HepG2 (cell line): Measurements from ENCODE around the gene TEX22.

Experiments
- ELF4 ChIP-seq: sonication (generic); formaldehyde crosslinking; IDR thresholded peaks from 2 replicates; pipeline ENCODE4 v1.5.0; 2020; ENCODE audit warnings: missing genetic modification reagents, mild to moderate bottlenecking, moderate library complexity, borderline replicate concordance
- MYC ChIP-seq: sonication (generic); formaldehyde crosslinking; IDR thresholded peaks from 2 replicates; pipeline ENCODE4 v1.9.0; 2021; ENCODE audit warnings: missing genetic modification reagents, borderline replicate concordance
- REST ChIP-seq, 2 experiments: IDR thresholded peaks; 2 replicates each; pipeline ENCODE4 v1.6.1; 2011 to 2012; ENCODE audit warnings: low read length in 2 of 2, borderline replicate concordance in 1 of 2, low read depth in 1 of 2, mild to moderate bottlenecking in 1 of 2, moderate library complexity in 1 of 2
- SMARCC2 ChIP-seq: fragments of 450-650 bp; IDR thresholded peaks from 2 replicates; pipeline ENCODE4 v1.6.1; 2017; ENCODE audit warnings: antibody characterized with exemption, mild to moderate bottlenecking
- TMF1 ChIP-seq: sonication (generic); formaldehyde crosslinking; IDR thresholded peaks from 2 replicates; pipeline ENCODE4 v1.8.1; 2022; ENCODE audit warnings: low read depth, missing genetic modification reagents
- ZNF274 ChIP-seq: sonication (generic); formaldehyde crosslinking; IDR thresholded peaks from 2 replicates; pipeline ENCODE4 v1.5.1; 2020; ENCODE audit warnings: mild to moderate bottlenecking, missing genetic modification reagents
- ZNF280B ChIP-seq: sonication (generic); formaldehyde crosslinking; IDR thresholded peaks from 2 replicates; pipeline ENCODE4 v1.5.0; 2020; ENCODE audit warnings: missing genetic modification reagents, mild to moderate bottlenecking, borderline replicate concordance
- ZNF512B ChIP-seq: sonication (generic); formaldehyde crosslinking; IDR thresholded peaks from 2 replicates; pipeline ENCODE4 v1.5.1; 2020; ENCODE audit warnings: missing genetic modification reagents, mild to moderate bottlenecking, borderline replicate concordance
- ZNF530 ChIP-seq: sonication (generic); formaldehyde crosslinking; IDR thresholded peaks from 2 replicates; pipeline ENCODE4 v1.5.0; 2020; ENCODE audit warnings: low read depth, mild to moderate bottlenecking, missing genetic modification reagents

DNA sequence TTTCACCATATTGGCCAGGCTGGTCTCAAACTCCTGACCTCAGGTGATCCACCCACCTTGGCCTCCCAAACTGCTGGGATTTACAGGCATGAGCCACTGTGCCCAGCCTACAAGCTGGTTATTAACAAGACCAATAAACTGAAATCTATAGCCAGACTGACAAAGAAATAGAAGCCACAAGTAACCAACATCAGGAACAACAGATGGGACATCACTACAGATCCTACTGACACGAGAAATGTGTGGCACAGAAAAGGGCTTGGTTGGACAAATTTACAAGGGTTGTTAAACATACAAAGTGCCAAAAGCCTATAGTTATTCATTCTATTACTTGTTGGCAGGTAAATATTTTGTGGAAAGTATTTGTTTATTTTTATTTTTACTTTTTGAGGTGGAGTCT is 32.9 kb downstream of the TEX22 start:
- TF ChIP-seq MYC (CRISPR knock-in tag) (no peak), ZNF274 (CRISPR knock-in tag) (no peak), TMF1 (CRISPR knock-in tag) (no peak), ZNF530 (CRISPR knock-in tag) (no peak), ELF4 (CRISPR knock-in tag) (no peak), ZNF280B (CRISPR knock-in tag) (no peak), REST (IDR thresholded peaks at IDR 0.05; ENCODE audit: borderline replicate concordance in 1 of 2, low read depth in 1 of 2, low read length in 2 of 2) (no peak), ZNF512B (CRISPR knock-in tag) (no peak), SMARCC2 (no peak)
